Skeletal muscle satellite cell (primary cell): ENCODE results near the gene ADAMTS6.
A peak's percentile ranks its signal among the peaks of the same experiment; 100 is the strongest.
"Not testable (repeated sequence)": the region's sequence is repeated elsewhere in the genome, so short reads cannot be mapped to it uniquely, and the experiment has no call there.

ENCODE experiments used
- H3K27me3 ChIP-seq: 2 replicates; pipeline ENCODE4 v1.7.0; 2013; ENCODE audit warnings: low read length; ENCODE audit not compliant: control insufficient read depth, insufficient read depth
- H3K36me3 ChIP-seq: 2 replicates; pipeline ENCODE4 v1.7.0; 2013; ENCODE audit warnings: mild to moderate bottlenecking, control low read depth, low read length; ENCODE audit not compliant: insufficient read depth
- H3K4me1 ChIP-seq: 2 replicates; pipeline ENCODE4 v1.7.0; 2013; ENCODE audit warnings: low read length; ENCODE audit not compliant: control insufficient read depth, insufficient read depth
- H3K4me2 ChIP-seq: 2 replicates; pipeline ENCODE4 v1.7.0; 2013; ENCODE audit warnings: mild to moderate bottlenecking, low read length
- H3K4me3 ChIP-seq: 2 replicates; pipeline ENCODE4 v1.7.0; 2013; ENCODE audit warnings: low read length
- H3K9ac ChIP-seq: 2 replicates; pipeline ENCODE4 v1.7.0; 2013; ENCODE audit warnings: mild to moderate bottlenecking, low read depth, low read length, moderate library complexity
- H3K9me3 ChIP-seq: replicated peaks from 2 replicates; pipeline ENCODE4 v1.7.0; 2013; ENCODE audit warnings: mild to moderate bottlenecking, control low read depth, low read length

ADAMTS6 gene

DNA sequence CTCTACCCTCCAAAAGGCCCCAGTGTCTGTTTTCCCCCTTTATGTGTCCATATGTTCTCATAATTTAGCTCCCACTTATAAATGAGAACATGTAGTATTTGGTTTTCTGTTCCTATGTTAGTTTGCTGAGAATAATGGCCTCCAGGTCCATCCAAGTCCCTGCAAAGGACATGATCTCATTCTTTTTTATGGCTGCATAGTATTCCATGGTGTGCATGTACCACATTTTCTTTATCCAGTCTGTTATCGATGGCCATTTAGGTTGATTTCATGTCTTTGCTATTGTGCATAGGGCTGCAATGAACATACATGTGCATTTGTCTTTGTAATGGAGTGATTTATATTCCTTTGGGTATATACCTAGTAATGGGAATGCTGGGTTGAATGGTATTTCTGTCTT is 161.0 kb downstream of the ADAMTS6 start:
- H3K9me3 ChIP-seq, H3K4me2 ChIP-seq, H3K27me3 ChIP-seq, H3K36me3 ChIP-seq, H3K4me1 ChIP-seq, H3K9ac ChIP-seq, H3K4me3 ChIP-seq: not testable (repeated sequence)

GRCh38 chr5:65320250-65320649 is 161.5 kb downstream of the ADAMTS6 start:
- H3K4me2 ChIP-seq, result no peak overlapping the region
- H3K9me3 ChIP-seq, result no peaks in the 10 kb centered on the region
- H3K9ac ChIP-seq, result no peak overlapping the region
- no peaks in the 10 kb centered on the region for H3K27me3 ChIP-seq
- H3K36me3 ChIP-seq, result peaks cover 2% of the 10 kb centered on the region
- no peak overlapping the region for H3K4me3 ChIP-seq
- no peaks in the 10 kb centered on the region for H3K4me1 ChIP-seq

GRCh38 chr5:65307931-65308330 is 173.8 kb downstream of the ADAMTS6 start:
- no peaks in the 10 kb centered on the region for H3K9me3 ChIP-seq
- peaks cover 26% of the 10 kb centered on the region for H3K4me1 ChIP-seq
- peaks cover 9% of the 10 kb centered on the region for H3K36me3 ChIP-seq
- H3K4me3 ChIP-seq, result no peak overlapping the region
- H3K4me2 ChIP-seq, result no peak overlapping the region
- no peak overlapping the region for H3K9ac ChIP-seq
- no peaks in the 10 kb centered on the region for H3K27me3 ChIP-seq

DNA sequence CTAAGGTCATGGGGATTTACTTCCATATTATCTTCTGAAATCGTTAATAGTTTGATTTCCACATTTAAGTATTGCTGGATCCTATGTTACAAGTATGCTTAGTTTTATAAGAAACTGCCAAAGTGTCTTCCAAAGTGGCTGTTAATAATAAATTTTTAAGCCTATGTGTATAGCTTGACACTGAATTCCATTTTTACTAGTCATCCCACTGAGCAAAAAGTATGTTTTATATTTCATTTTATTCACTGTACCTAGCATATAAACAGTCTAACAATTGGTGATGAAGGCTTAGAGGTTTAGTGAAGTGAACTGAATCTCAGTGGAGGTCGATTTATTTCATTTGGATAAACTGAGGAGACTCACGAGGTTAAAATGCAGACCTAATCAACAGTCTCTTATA is 174.6 kb downstream of the ADAMTS6 start:
- Histone ChIP-seq H3K36me3 (peaks cover 9% of the 10 kb centered on the region), H3K4me1 (peaks cover 26% of the 10 kb centered on the region), H3K4me3 (no peak overlapping the region), H3K27me3 (no peaks in the 10 kb centered on the region), H3K9me3 (no peaks in the 10 kb centered on the region), H3K9ac (no peak overlapping the region), H3K4me2 (no peak overlapping the region)

GRCh38 chr5:65305913-65306312 is 175.8 kb downstream of the ADAMTS6 start:
- peaks cover 26% of the 10 kb centered on the region for H3K4me1 ChIP-seq
- H3K4me3 ChIP-seq, result no peak overlapping the region
- H3K9ac ChIP-seq, result no peak overlapping the region
- peaks cover 9% of the 10 kb centered on the region for H3K36me3 ChIP-seq
- H3K4me2 ChIP-seq, result peak overlapping the region; percentile 37
- H3K27me3 ChIP-seq, result no peaks in the 10 kb centered on the region
- H3K9me3 ChIP-seq, result no peaks in the 10 kb centered on the region

DNA sequence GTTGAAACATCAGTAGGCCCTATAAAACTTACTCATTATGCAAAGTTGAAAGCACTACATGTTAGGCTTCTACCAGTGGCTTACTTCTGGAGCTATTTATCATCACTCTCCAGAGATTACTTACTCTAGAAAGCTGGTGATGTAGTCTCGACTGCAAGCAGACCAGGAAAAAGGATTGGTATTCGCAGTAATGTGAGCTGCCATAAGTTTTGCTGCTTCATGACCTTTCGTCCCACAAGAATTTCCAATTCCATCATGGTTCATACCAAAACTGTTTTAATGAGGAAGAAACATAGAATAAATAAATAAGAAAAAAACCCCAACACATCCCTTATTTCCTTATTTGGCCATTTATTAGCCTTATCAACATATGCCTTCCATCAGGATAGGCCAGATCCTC is 181.9 kb downstream of the ADAMTS6 start:
- Histone ChIP-seq H3K4me1 (no peaks in the 10 kb centered on the region), H3K9ac (no peak overlapping the region), H3K9me3 (no peaks in the 10 kb centered on the region), H3K4me2 (no peak overlapping the region), H3K27me3 (no peaks in the 10 kb centered on the region), H3K36me3 (peaks cover 18% of the 10 kb centered on the region), H3K4me3 (no peak overlapping the region)

DNA sequence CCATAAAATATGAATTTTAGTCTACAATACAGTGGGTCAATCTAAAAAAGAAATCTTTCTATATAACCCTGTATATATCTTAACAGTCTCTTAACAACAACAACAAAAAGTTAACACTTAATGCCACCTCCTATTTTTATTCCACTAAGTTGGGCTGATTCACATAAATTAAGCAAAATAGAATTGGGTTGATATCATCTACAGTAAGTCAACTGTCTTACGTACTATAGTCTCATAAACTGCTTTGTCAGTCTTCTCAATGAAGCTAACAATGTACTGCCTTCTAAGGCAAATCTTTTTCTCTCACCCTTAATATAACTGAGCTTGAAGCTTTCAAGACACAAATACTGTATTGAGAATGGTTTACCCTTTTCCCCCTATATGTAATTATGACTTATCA is 185.7 kb downstream of the ADAMTS6 start:
- Histone ChIP-seq H3K9ac (no peak overlapping the region), H3K4me2 (no peak overlapping the region), H3K36me3 (peaks cover 19% of the 10 kb centered on the region), H3K9me3 (no peaks in the 10 kb centered on the region), H3K4me1 (peaks cover 4% of the 10 kb centered on the region), H3K27me3 (no peaks in the 10 kb centered on the region), H3K4me3 (no peak overlapping the region)

GRCh38 chr5:65292196-65292595 is 189.5 kb downstream of the ADAMTS6 start:
- no peak overlapping the region for H3K4me3 ChIP-seq
- no peaks in the 10 kb centered on the region for H3K9me3 ChIP-seq
- peak overlapping the region; percentile 65 for H3K4me2 ChIP-seq
- H3K27me3 ChIP-seq, result no peaks in the 10 kb centered on the region
- H3K36me3 ChIP-seq, result peaks cover 13% of the 10 kb centered on the region
- H3K4me1 ChIP-seq, result peaks cover 4% of the 10 kb centered on the region
- H3K9ac ChIP-seq, result peak overlapping the region; percentile 33

GRCh38 chr5:65290677-65291076 is 191.0 kb downstream of the ADAMTS6 start:
- Histone ChIP-seq H3K9ac (no peak overlapping the region), H3K4me3 (no peak overlapping the region), H3K27me3 (no peaks in the 10 kb centered on the region), H3K4me2 (no peak overlapping the region), H3K9me3 (no peaks in the 10 kb centered on the region), H3K4me1 (peaks cover 4% of the 10 kb centered on the region), H3K36me3 (peaks cover 12% of the 10 kb centered on the region)

- peaks cover 4% of the 10 kb centered on the region for H3K4me1 ChIP-seq
- H3K9me3 ChIP-seq, result no peaks in the 10 kb centered on the region
- no peak overlapping the region for H3K4me2 ChIP-seq
- no peaks in the 10 kb centered on the region for H3K27me3 ChIP-seq
- H3K36me3 ChIP-seq, result peaks cover 20% of the 10 kb centered on the region
- no peak overlapping the region for H3K9ac ChIP-seq
- no peak overlapping the region for H3K4me3 ChIP-seq
Measured at GRCh38 chr5:65288657-65289056, 193.1 kb downstream of the ADAMTS6 start.

GRCh38 chr5:65279603-65280002 is 202.1 kb downstream of the ADAMTS6 start:
- Histone ChIP-seq H3K9ac (no peak overlapping the region), H3K4me2 (no peak overlapping the region), H3K27me3 (no peaks in the 10 kb centered on the region)

GRCh38 chr5:65276178-65276890 is 205.4 kb downstream of the ADAMTS6 start:
- H3K9me3 ChIP-seq, result no peaks in the 10 kb centered on the region
- H3K9ac ChIP-seq, result no peak overlapping the region
- no peak overlapping the region for H3K4me3 ChIP-seq
- no peak overlapping the region for H3K4me2 ChIP-seq
- no peaks in the 10 kb centered on the region for H3K27me3 ChIP-seq
- peaks cover 20% of the 10 kb centered on the region for H3K36me3 ChIP-seq
- H3K4me1 ChIP-seq, result no peaks in the 10 kb centered on the region

More at GRCh38 chr5:65279603-65280002, 202.1 kb downstream of the ADAMTS6 start:
- H3K4me1 ChIP-seq, result no peaks in the 10 kb centered on the region
- H3K4me3 ChIP-seq, result no peak overlapping the region
- peaks cover 8% of the 10 kb centered on the region for H3K36me3 ChIP-seq
- H3K9me3 ChIP-seq, result no peaks in the 10 kb centered on the region
